SKM-1 treated with dmso at 0.1 percent for 144 hours (cell line): ENCODE measurements around the gene TEPSIN.

Experiments
- DNase-seq: peaks from one replicate; lab custom pipeline; 2025; ENCODE audit not compliant: unreplicated experiment; lab: John Stamatoyannopoulos, UW

The TEPSIN gene

GRCh38 chr17:81222906-81223761, 15.7 kb downstream of the TEPSIN start, which contains the start of gene CEP131:
Gene CEP131 (minus strand): TSS chr17:81222965. CDS start chr17:81220056, 2,909 bp downstream.
- DNase-seq = peak; percentile 97

- no peak for DNase-seq
Observed at GRCh38 chr17:81222620-81222905, 16.3 kb downstream of the TEPSIN start.

- no peak for DNase-seq
Observed at GRCh38 chr17:81221842-81222619, 16.8 kb downstream of the TEPSIN start.

- DNase-seq = no peak
Observed at GRCh38 chr17:81221371-81221841, 17.4 kb downstream of the TEPSIN start.

GRCh38 chr17:81219476-81220180, 19.2 kb downstream of the TEPSIN start:
- no peak for DNase-seq

GRCh38 chr17:81218991-81219390, 19.9 kb downstream of the TEPSIN start:
- DNase-seq = no peak

- no peak for DNase-seq
Observed at GRCh38 chr17:81218459-81218858, 20.4 kb downstream of the TEPSIN start.

- no peak for DNase-seq
Observed at GRCh38 chr17:81217491-81217890, 21.4 kb downstream of the TEPSIN start.

GRCh38 chr17:81213978-81214377, 24.9 kb downstream of the TEPSIN start:
- DNase-seq = no peak

GRCh38 chr17:81212365-81212764, 26.5 kb downstream of the TEPSIN start:
- DNase-seq = no peak

- no peak for DNase-seq
Observed at GRCh38 chr17:81210868-81211267, 28.0 kb downstream of the TEPSIN start.

GRCh38 chr17:81210466-81210865, 28.4 kb downstream of the TEPSIN start:
- DNase-seq = no peak

GRCh38 chr17:81209141-81209540, 29.7 kb downstream of the TEPSIN start:
- DNase-seq = no peak

GRCh38 chr17:81208651-81209050, 30.2 kb downstream of the TEPSIN start:
- no peak for DNase-seq

- no peak for DNase-seq
Observed at GRCh38 chr17:81207610-81208581, 31.0 kb downstream of the TEPSIN start.

- no peak for DNase-seq
Observed at GRCh38 chr17:81206657-81207056, 32.2 kb downstream of the TEPSIN start.

- no peak for DNase-seq
Observed at GRCh38 chr17:81206166-81206565, 32.7 kb downstream of the TEPSIN start.

GRCh38 chr17:81204578-81204977, 34.3 kb downstream of the TEPSIN start:
- DNase-seq = no peak

GRCh38 chr17:81203136-81203535, 35.7 kb downstream of the TEPSIN start:
- DNase-seq = no peak

GRCh38 chr17:81202318-81202717, 36.5 kb downstream of the TEPSIN start:
- DNase-seq = no peak
